Tibial artery (tissue), 4 donors: Measurements from ENCODE around the gene THBD.

Experiments
- DNase-seq, 2 donors: peaks; one replicate each; pipeline ENCODE4 v3.0.0-alpha.2; 2019
- H3K27ac ChIP-seq, 2 donors: fragments of 200-600 bp; sonication (generic) in 1 of 2; 1 replicate in 1 of 2; 2 replicates in 1 of 2; pipeline ENCODE4 v1.5.1; 2018 to 2019; ENCODE audit warnings: mild to moderate bottlenecking in 1 of 2
- H3K27me3 ChIP-seq, 2 donors: fragments of 200-600 bp; sonication (generic) in 1 of 2; one replicate each; pipeline versions ENCODE4 v1.5.1 to v1.6.0; 2016 to 2019
- H3K36me3 ChIP-seq, 3 donors: fragments of 200-600 bp; sonication (generic) in 2 of 3; one replicate each; pipeline ENCODE4 v1.5.1; 2016 to 2019; ENCODE audit warnings: mild to moderate bottlenecking in 2 of 3
- H3K4me1 ChIP-seq, 4 donors: fragments of 200-600 bp; sonication (generic) in 2 of 4; 1 replicate in 3 of 4; 2 replicates in 1 of 4; pipeline ENCODE4 v1.5.1; 2016 to 2019
- H3K4me3 ChIP-seq, 2 donors: fragments of 200-600 bp; sonication (generic) in 1 of 2; 1 replicate in 1 of 2; 2 replicates in 1 of 2; pipeline ENCODE4 v1.5.1; 2018 to 2019; ENCODE audit warnings: mild to moderate bottlenecking in 2 of 2
- H3K9me3 ChIP-seq, 3 donors: fragments of 200-600 bp; sonication (generic) in 1 of 3; one replicate each; pipeline ENCODE4 v1.5.1; 2016 to 2019
- CTCF ChIP-seq, 2 experiments: fragments of 200-600 bp in 1 of 2; fragments of 450-650 bp in 1 of 2; IDR thresholded peaks; one replicate each; pipeline ENCODE4 v1.5.1; 2017 to 2019; ENCODE audit warnings: antibody characterized with exemption in 2 of 2, mild to moderate bottlenecking in 1 of 2, moderate library complexity in 1 of 2
- intact Hi-C: fragments of 100-400 bp; cut with DNase I; formaldehyde crosslinking; loops from one replicate; pipeline ENCODE4 v1.15.0; 2023; ENCODE audit warnings: low total_unique reads

The THBD gene

DNA sequence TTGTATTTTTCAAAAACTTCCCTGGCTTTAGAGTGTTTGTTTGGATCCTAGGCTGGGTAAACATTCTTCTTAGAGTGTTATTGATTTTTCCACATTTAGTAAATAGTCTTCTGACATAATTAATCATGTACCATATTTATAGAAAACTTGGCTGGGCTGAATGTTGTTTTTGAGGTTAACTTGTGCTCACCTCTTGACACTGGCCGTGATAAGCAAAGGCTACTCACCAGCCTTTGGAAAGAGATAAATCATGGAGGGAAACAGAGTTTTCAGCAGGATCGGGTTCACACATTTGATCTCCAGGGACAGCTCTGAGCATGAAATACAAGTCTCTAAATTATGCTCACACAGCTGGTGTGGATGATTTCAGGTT is 42.9 kb upstream of the THBD start:
- peak overlapping the region; percentile 20 to 60 for H3K27ac ChIP-seq

GRCh38 chr20:23091721-23092383 is 42.4 kb upstream of the THBD start:
- Histone ChIP-seq H3K27me3 (no peaks in the 10 kb centered on the region), H3K36me3 (no peaks in the 10 kb centered on the region), H3K9me3 (no peaks in the 10 kb centered on the region), H3K27ac (peak overlapping the region; percentile 20 to 60), H3K4me1 (peaks cover 0 to 35% (median 13%) of the 10 kb centered on the region in 4 donors), H3K4me3 (no peak overlapping the region)
- intact Hi-C loops: no loop called here
- DNase-seq: no peak
- TF ChIP-seq CTCF (IDR thresholded peaks at IDR 0.05): no peak

More for the DNA sequence above, 42.9 kb upstream of the THBD start:
- H3K27me3 ChIP-seq: no peaks in the 10 kb centered on the region
- H3K4me1 ChIP-seq: peaks cover 0 to 30% (median 9%) of the 10 kb centered on the region in 4 donors
- intact Hi-C loops: no loop called here
- H3K36me3 ChIP-seq: no peaks in the 10 kb centered on the region
- H3K9me3 ChIP-seq: no peaks in the 10 kb centered on the region
- no peak for TF ChIP-seq CTCF (IDR thresholded peaks at IDR 0.05)
- no peak for DNase-seq
- H3K4me3 ChIP-seq: no peak overlapping the region

GRCh38 chr20:23090878-23091277 is 41.4 kb upstream of the THBD start:
- no peak for TF ChIP-seq CTCF (IDR thresholded peaks at IDR 0.05)
- no peak for DNase-seq
- Histone ChIP-seq H3K4me3 (no peak overlapping the region), H3K4me1 (peaks cover 0 to 45% (median 22%) of the 10 kb centered on the region in 4 donors), H3K36me3 (no peaks in the 10 kb centered on the region), H3K9me3 (no peaks in the 10 kb centered on the region), H3K27me3 (no peaks in the 10 kb centered on the region), H3K27ac (no peak overlapping the region)
- intact Hi-C loops: no loop called here

DNA sequence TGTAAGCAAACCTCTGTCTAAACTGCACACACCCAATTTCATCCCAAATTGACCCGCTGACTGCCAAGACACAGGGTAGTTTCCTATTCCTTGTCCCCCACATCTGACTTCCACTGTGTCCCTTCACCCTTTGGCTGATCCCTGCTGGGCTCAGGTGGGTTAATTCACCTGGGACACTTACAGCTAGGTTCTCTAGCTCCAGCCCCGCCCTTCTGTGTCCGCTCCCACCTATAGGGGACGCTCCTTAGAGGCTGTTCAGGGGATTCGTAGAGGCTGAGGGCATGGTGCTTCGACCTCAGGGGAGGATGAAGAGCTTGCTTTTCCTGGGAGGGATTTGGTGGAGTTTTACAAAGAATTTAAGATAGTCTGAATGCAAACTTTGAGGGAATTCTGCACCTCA is 40.7 kb upstream of the THBD start:
- intact Hi-C loops: no loop called here
- DNase-seq: no peak
- Histone ChIP-seq H3K36me3 (no peaks in the 10 kb centered on the region), H3K4me1 (peaks cover 0 to 52% (median 28%) of the 10 kb centered on the region in 4 donors), H3K27me3 (no peaks in the 10 kb centered on the region), H3K9me3 (no peaks in the 10 kb centered on the region), H3K4me3 (no peak overlapping the region), H3K27ac (no peak overlapping the region)
- no peak for TF ChIP-seq CTCF (IDR thresholded peaks at IDR 0.05)

- no peaks in the 10 kb centered on the region for H3K27me3 ChIP-seq
- no peaks in the 10 kb centered on the region for H3K36me3 ChIP-seq
- no peak overlapping the region for H3K4me3 ChIP-seq
- intact Hi-C loops: no loop called here
- no peak overlapping the region for H3K27ac ChIP-seq
- no peak for TF ChIP-seq CTCF (IDR thresholded peaks at IDR 0.05)
- H3K9me3 ChIP-seq: no peaks in the 10 kb centered on the region
- H3K4me1 ChIP-seq: peaks cover 0 to 65% (median 39%) of the 10 kb centered on the region in 4 donors
- no peak for DNase-seq
These were observed 39.4 kb upstream of the THBD start for GRCh38 chr20:23088866-23089265.
